ENCODE measurements around the gene PMEPA1. TPM values are rescaled to one million over a fixed set of nuclear protein-coding genes. Genes with fewer than 3 reads are reported as not detected.
A peak's percentile ranks its signal among the peaks of the same experiment; 100 is the strongest.

Gene PMEPA1
- total and polyA plus RNA-seq, 4 donors, result 0.61 to 1.5 (median 1.1) TPM

- H3K4me1 ChIP-seq (ENCODE audit: control insufficient read depth in 4 of 4, insufficient read depth in 4 of 4, low read length in 3 of 4), result no peaks in the 10 kb centered on the region
- H3K27ac ChIP-seq (ENCODE audit: low read depth in 1 of 2, low read length in 2 of 2), result no peak overlapping the region
- H3K36me3 ChIP-seq (ENCODE audit: control insufficient read depth in 4 of 4, insufficient read depth in 3 of 4, low read depth in 1 of 4, low read length in 3 of 4), result no peaks in the 10 kb centered on the region
- DNase-seq (ENCODE audit: low spot score), result no peak
- no peak for TF ChIP-seq SP1 (IDR thresholded peaks at IDR 0.05)
- no peak for TF ChIP-seq TAF1 (conservative IDR thresholded peaks at IDR 0.05)
- no peak for TF ChIP-seq RAD21 (IDR thresholded peaks at IDR 0.05)
- no peak for TF ChIP-seq REST (IDR thresholded peaks at IDR 0.05)
- TF ChIP-seq RXRA (IDR thresholded peaks at IDR 0.05), result no peak
- no peak for TF ChIP-seq FOXA1 (IDR thresholded peaks at IDR 0.05)
- TF ChIP-seq EGR1 (IDR thresholded peaks at IDR 0.05; ENCODE audit: low read depth in 2 of 2), result no peak
- TF ChIP-seq JUND (IDR thresholded peaks at IDR 0.05), result no peak
- TF ChIP-seq MAX (IDR thresholded peaks at IDR 0.05), result no peak
- no peak for TF ChIP-seq CTCF (IDR thresholded peaks at IDR 0.05; ENCODE audit: low read depth, low read length, missing input control)
- no peak for TF ChIP-seq ZBTB33 (IDR thresholded peaks at IDR 0.05)
- no peak for TF ChIP-seq HNF4A (conservative IDR thresholded peaks at IDR 0.05)
- WGBS, result 72% methylated on average over 8 of the region's 8 CpGs
- H3K9me3 ChIP-seq (ENCODE audit: control insufficient read depth in 4 of 4, low read length in 3 of 4), result no peaks in the 10 kb centered on the region
- peaks cover 0 to 5% (median 0%) of the 10 kb centered on the region in 4 donors for H3K27me3 ChIP-seq (ENCODE audit: control insufficient read depth in 4 of 4, insufficient read depth in 4 of 4, low read length in 3 of 4)
- no peak overlapping the region for H3K9ac ChIP-seq (ENCODE audit: low read depth in 1 of 2, low read length in 2 of 2)
- H3K4me3 ChIP-seq (ENCODE audit: low read depth in 1 of 3, low read length in 3 of 3), result no peak overlapping the region
Observed at GRCh38 chr20:57653546-57653900, 56.3 kb downstream of the PMEPA1 start.

GRCh38 chr20:57652606-57653545, 56.9 kb downstream of the PMEPA1 start:
- no peaks in the 10 kb centered on the region for H3K36me3 ChIP-seq (ENCODE audit: control insufficient read depth in 4 of 4, insufficient read depth in 3 of 4, low read depth in 1 of 4, low read length in 3 of 4)
- no peaks in the 10 kb centered on the region for H3K4me1 ChIP-seq (ENCODE audit: control insufficient read depth in 4 of 4, insufficient read depth in 4 of 4, low read length in 3 of 4)
- H3K4me3 ChIP-seq (ENCODE audit: low read depth in 1 of 3, low read length in 3 of 3), result no peak overlapping the region
- 74% methylated on average over 28 of the region's 28 CpGs for WGBS
- H3K9ac ChIP-seq (ENCODE audit: low read depth in 1 of 2, low read length in 2 of 2), result no peak overlapping the region
- peaks cover 0 to 7% (median 0%) of the 10 kb centered on the region in 4 donors for H3K27me3 ChIP-seq (ENCODE audit: control insufficient read depth in 4 of 4, insufficient read depth in 4 of 4, low read length in 3 of 4)
- H3K9me3 ChIP-seq (ENCODE audit: control insufficient read depth in 4 of 4, low read length in 3 of 4), result no peaks in the 10 kb centered on the region
- H3K27ac ChIP-seq (ENCODE audit: low read depth in 1 of 2, low read length in 2 of 2), result no peak overlapping the region
- DNase-seq (ENCODE audit: low spot score), result peak; percentile 27
- no peak for TF ChIP-seq RAD21 (IDR thresholded peaks at IDR 0.05)
- no peak for TF ChIP-seq CTCF (IDR thresholded peaks at IDR 0.05; ENCODE audit: low read depth, low read length, missing input control)
- TF ChIP-seq FOXA2 (IDR thresholded peaks at IDR 0.05), result no peak
- TF ChIP-seq REST (IDR thresholded peaks at IDR 0.05), result no peak
- TF ChIP-seq FOXA1 (IDR thresholded peaks at IDR 0.05), result no peak
- no peak for TF ChIP-seq YY1 (IDR thresholded peaks at IDR 0.05)
- TF ChIP-seq NR2F2 (IDR thresholded peaks at IDR 0.05), result no peak
- no peak for TF ChIP-seq SP1 (IDR thresholded peaks at IDR 0.05)
- no peak for TF ChIP-seq HNF4G (IDR thresholded peaks at IDR 0.05)
- no peak for TF ChIP-seq ATF3 (IDR thresholded peaks at IDR 0.05)
- TF ChIP-seq EGR1 (IDR thresholded peaks at IDR 0.05; ENCODE audit: low read depth in 2 of 2), result no peak
- TF ChIP-seq RXRA (IDR thresholded peaks at IDR 0.05), result no peak
